ENCODE measurements around the gene PSMA2. TPM values are rescaled to one million over a fixed set of nuclear protein-coding genes. Genes with fewer than 3 reads are reported as not detected.

PSMA2 gene
- total RNA-seq, 1 donor, result 58.4 TPM

DNA sequence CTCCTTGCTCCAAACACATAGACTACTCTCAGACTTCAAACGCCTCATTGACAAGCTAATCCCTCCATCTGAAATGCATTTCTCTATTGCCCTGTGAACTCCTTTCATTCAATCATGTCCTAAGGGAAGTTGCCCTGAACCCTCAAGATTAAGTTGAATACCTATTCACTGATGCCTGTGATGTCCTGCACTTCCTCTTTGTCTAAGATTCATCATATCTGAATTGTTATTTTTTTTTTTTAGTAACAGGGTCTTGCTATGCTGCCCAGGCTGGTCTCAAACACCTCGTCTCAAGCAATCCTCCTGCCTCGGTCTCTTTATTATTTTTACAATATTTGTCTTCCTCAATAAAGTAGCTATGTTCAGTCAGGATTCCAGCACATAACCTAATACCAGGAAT is 3.2 kb downstream of the PSMA2 start:
- H3K4me3 ChIP-seq (ENCODE audit: low read length), result no peak overlapping the region
- peaks cover 52% of the 10 kb centered on the region for H3K4me1 ChIP-seq (ENCODE audit: insufficient read depth, low read length)
- H3K9me3 ChIP-seq (ENCODE audit: low read depth, low read length), result no peaks in the 10 kb centered on the region
- no peaks in the 10 kb centered on the region for H3K27me3 ChIP-seq (ENCODE audit: insufficient read depth, low read length)

DNA sequence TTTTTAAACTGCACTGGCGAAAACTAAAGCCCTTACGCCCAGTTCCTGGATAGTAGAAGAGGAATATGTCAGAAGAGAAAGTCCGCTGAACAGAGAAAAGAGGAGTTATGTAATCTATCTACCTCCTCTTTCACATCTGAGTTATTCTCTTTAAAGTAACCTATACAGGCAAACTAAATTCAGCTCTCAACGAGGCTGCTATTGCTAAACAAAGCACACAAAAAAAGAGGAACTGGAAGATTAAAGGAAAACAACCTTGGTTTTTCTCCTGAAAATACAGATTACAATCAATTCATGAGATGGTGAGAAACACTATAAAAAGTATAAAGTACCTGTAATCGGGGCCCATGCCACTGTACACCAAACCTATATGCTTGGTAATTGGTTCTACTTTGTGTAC is 5.8 kb downstream of the PSMA2 start:
- H3K27me3 ChIP-seq (ENCODE audit: insufficient read depth, low read length), result no peaks in the 10 kb centered on the region
- no peak overlapping the region for H3K4me3 ChIP-seq (ENCODE audit: low read length)
- no peaks in the 10 kb centered on the region for H3K9me3 ChIP-seq (ENCODE audit: low read depth, low read length)
- H3K4me1 ChIP-seq (ENCODE audit: insufficient read depth, low read length), result peaks cover 37% of the 10 kb centered on the region

DNA sequence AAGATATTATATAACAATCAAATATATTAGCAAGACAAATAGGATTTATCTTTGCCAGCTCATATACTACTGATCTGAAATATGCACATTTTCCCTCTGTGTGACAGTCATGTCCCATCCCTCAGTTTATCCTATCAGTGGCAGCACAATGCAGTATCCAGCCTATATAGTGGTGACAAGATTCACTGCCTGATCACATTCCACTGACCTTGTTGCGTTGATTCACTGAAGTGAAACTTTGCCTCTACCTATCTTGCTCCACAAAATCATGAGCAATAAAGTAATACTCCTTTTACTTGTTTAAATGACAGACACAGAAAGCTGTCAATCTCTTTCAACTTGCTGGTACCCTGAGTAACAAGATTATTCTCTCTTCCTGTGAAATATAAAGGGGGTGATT is 6.3 kb downstream of the PSMA2 start:
- Histone ChIP-seq H3K4me3 (ENCODE audit: low read length) (no peak overlapping the region), H3K27me3 (ENCODE audit: insufficient read depth, low read length) (no peaks in the 10 kb centered on the region), H3K4me1 (ENCODE audit: insufficient read depth, low read length) (peaks cover 32% of the 10 kb centered on the region), H3K9me3 (ENCODE audit: low read depth, low read length) (no peaks in the 10 kb centered on the region)

DNA sequence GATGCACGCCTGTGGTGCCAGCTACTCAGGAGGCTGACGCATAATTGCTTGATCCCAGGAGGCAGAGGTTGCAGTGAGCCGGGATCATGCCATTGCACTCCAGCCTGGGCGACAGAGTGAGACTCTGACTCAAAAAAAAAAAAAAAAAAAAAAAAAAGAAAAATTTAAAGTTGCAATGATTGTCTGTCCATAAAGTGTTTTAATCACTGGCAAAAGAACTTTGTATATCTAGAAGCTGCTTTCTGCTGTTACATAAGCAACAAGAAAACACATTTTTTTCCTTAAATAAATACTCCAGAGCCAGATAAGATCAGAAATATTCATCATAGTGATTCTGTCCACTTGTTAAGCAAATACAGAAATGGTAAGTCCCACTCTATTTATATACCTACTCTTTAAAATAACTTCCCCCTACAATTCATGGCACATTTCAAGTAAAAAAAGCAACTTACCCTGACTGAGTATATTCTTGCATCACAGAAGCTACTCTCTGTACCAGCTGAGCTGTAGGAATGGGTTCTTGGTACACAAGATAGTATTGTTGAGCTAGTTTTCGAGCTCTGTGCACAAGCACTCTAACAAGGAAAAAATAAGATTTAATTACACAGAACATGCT is 7.6 kb downstream of the PSMA2 start:
- Histone ChIP-seq H3K4me3 (ENCODE audit: low read length) (no peak overlapping the region), H3K27me3 (ENCODE audit: insufficient read depth, low read length) (no peaks in the 10 kb centered on the region), H3K9me3 (ENCODE audit: low read depth, low read length) (no peaks in the 10 kb centered on the region), H3K4me1 (ENCODE audit: insufficient read depth, low read length) (peaks cover 19% of the 10 kb centered on the region)

DNA sequence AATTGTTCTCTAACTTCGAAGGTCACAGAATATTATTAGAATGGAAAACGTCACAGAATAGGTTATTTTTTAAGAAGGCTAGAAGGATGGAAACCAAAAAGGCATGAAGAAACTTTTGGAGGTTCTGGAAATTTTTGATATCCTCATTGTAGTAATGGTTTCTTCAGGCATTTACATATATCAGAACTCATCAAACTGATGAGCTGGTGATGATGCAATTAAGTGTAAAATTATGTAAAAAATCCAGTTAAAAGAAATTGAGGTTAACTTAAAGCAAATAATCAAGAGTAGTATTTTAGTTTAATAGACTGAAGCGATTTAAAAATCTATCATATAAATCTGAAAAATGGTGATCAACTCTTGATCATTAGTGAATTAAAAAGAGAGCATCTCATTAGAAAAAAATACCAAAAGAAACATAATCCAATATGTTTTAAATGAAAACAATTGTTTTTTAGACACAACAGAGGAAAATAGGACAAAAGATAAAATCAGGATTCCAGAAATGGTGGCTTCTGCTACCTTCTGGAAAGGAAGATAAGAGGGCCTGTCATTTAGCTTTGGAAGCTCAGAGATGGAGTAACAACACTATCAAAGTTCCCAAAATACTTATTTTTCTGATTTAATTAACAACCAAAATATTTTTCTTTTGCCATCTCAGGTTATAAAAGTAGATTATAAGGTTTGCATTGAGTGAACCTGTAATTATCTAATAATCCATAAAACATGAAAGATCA is 9.8 kb downstream of the PSMA2 start:
- H3K27me3 ChIP-seq (ENCODE audit: insufficient read depth, low read length), result no peaks in the 10 kb centered on the region
- peaks cover 17% of the 10 kb centered on the region for H3K4me1 ChIP-seq (ENCODE audit: insufficient read depth, low read length)
- no peak overlapping the region for H3K4me3 ChIP-seq (ENCODE audit: low read length)
- H3K9me3 ChIP-seq (ENCODE audit: low read depth, low read length), result no peaks in the 10 kb centered on the region

DNA sequence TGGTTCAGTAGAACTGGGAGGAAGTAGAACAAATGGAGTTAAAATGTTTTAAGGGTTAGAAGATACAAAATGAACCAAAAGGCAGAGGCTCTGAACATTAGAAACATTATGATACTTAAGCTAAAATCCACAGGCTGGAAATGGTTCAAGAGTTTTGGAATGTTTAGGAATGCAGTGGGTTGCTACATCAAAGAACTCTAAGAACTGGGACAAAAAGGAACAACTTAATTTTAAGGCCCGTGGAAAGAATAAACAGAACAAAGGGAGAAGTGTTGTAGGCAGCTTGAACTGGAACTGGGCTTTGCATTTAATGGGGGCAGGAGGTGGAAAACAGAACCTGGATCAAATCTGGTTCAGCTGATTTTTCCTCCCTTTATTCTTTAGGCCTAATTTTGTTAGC is 16.6 kb downstream of the PSMA2 start:
- H3K9me3 ChIP-seq (ENCODE audit: low read depth, low read length), result no peaks in the 10 kb centered on the region
- H3K4me3 ChIP-seq (ENCODE audit: low read length), result no peak overlapping the region
- peaks cover 32% of the 10 kb centered on the region for H3K4me1 ChIP-seq (ENCODE audit: insufficient read depth, low read length)
- H3K27me3 ChIP-seq (ENCODE audit: insufficient read depth, low read length), result no peaks in the 10 kb centered on the region

DNA sequence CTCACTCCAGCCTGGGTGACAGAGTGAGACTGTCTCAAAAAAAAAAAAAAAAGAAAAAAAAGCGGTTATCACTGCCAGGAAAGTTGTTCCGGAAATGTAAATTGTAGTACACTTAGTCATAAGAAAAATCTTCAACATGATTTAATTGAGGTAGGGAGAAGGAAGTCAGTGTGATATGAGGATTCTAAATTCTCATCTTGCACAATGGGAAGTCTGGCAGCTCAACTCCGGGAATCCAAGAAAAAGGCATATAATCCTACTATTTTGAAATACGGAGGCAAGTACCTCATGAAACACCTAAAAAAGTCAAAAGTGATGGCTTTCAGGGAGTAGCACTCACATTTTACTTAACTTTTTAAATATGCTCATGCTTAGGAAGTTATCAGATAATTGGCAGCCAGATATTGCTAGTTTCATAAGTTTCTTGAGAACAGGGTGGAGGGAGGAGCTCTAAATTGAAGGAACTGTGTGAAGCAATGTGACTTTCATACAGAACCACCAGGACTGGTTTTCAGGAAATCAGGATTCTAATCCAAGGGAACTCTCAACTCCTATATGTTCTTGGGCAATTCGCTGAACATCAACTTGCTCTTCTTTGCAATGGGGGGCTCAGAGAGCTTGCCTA is 17.4 kb downstream of the PSMA2 start:
- Histone ChIP-seq H3K4me3 (ENCODE audit: low read length) (no peak overlapping the region), H3K27me3 (ENCODE audit: insufficient read depth, low read length) (no peaks in the 10 kb centered on the region), H3K9me3 (ENCODE audit: low read depth, low read length) (no peaks in the 10 kb centered on the region), H3K4me1 (ENCODE audit: insufficient read depth, low read length) (peaks cover 34% of the 10 kb centered on the region)

DNA sequence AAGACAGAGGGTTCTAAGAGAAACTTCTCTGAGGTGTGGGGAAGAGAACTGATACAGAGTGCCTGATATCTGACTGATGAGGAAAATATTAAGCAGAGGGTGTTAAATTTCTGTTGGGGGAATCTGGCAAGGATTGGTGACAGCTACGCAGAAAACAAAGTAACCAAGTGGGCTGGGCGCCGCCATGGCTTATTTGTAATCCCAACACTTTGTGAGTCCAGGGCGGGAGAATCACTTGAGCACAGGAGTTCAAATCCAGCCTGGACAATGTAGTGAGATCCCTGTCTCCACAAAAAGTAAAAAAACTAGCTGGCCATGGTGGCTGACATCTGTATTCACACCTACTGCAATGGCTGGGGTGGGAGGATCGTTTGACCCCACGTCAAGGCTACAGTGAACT is 18.0 kb downstream of the PSMA2 start:
- Histone ChIP-seq H3K27me3 (ENCODE audit: insufficient read depth, low read length) (no peaks in the 10 kb centered on the region), H3K4me3 (ENCODE audit: low read length) (no peak overlapping the region), H3K4me1 (ENCODE audit: insufficient read depth, low read length) (peaks cover 34% of the 10 kb centered on the region), H3K9me3 (ENCODE audit: low read depth, low read length) (no peaks in the 10 kb centered on the region)

DNA sequence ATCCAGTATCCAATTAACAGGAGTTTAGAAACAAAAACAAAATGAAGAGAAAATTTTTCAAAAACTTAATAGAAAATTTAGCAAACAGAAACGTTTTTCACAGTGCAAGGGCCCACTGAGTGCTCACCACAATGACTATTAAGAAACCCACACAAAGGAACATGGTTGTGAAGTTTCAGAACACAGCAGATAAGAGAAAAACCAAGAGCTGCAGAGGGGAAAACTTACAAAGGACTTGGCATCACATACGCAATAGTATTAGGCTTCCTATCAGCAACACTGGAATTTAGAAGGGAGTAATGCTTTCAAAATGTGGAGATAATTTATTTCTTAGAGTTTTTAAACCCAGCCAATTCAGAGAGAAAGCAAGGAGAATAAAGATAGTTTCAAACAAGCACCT is 18.4 kb downstream of the PSMA2 start:
- peaks cover 34% of the 10 kb centered on the region for H3K4me1 ChIP-seq (ENCODE audit: insufficient read depth, low read length)
- no peaks in the 10 kb centered on the region for H3K9me3 ChIP-seq (ENCODE audit: low read depth, low read length)
- no peak overlapping the region for H3K4me3 ChIP-seq (ENCODE audit: low read length)
- H3K27me3 ChIP-seq (ENCODE audit: insufficient read depth, low read length), result no peaks in the 10 kb centered on the region

DNA sequence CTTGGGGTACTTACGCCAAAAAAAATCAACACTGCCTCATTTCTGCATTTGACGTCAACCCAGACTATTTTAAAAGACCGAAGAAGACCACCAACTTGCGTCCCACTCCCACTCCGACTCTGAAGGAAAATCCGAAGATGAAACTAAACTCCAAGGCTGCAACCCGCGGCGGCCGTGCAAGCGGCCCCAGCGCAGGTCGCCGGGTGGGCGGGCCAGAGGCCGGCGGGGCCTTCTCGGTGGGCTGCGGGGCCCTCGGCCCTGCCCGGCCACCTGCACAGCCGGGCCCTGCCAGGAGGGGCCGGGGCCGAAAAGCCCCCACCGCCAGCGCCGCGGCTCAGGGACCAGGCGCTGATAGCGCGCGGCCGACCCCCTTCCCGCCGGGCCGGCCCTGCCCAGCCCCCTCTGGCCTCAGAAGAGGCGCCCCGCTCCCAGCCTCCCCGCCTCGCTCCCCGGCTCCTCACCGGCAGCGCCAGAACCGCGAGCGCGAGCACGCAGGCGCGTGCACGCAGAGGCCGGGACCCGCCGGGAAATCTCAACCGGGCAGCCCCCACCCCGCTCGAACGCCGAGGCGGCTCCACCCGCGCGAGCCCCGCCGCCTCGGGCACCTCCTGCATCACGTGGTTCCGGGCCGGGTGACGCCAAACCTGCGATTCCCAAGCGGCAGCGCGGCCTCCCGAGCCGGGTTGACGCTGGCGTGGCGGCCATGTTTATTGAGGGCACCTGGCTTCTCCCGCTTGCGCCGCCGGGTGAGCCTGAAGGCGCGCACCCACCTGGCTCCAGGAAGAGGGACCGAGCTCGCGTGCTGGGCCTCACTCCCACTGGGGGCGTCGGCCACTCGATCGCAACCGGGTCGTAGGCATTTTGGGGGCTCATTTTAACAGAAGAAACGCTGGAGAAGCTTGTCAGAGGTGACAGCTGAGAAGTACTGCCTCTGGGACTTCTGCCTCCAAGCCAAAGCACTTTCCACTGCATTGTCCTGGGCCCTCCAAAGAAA is 20.2 kb downstream of the PSMA2 start, which contains the start of gene C7orf25:
Gene C7orf25, minus strand, starts transcription at position 617 of the 994 bp plus-strand sequence. CDS start 1,170 bp downstream, outside the sequence.
- Histone ChIP-seq H3K4me1 (ENCODE audit: insufficient read depth, low read length) (peaks cover 37% of the 10 kb centered on the region), H3K4me3 (ENCODE audit: low read length) (peak within 1 kb of the TSS; percentile 68)

DNA sequence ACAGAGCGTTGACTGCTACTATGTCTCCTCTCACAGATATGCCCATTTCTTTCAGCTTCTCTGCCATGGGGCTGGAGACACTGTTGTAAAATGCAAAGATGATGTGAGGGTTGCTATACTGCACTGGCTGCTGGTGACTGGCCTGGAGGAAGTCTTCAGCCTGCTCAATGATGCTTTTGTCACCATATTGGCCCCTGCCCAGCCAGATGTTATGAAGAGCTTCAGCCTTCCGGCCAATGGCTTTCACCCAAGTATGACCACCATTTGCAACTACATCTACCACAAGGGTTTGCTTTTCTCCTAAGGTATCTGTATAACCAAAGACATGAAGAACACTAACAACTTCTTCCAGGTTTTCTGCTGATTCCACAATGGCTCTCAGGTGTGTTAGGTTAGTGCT is 21.7 kb downstream of the PSMA2 start:
- Histone ChIP-seq H3K27me3 (ENCODE audit: insufficient read depth, low read length) (no peaks in the 10 kb centered on the region), H3K4me3 (ENCODE audit: low read length) (no peak overlapping the region), H3K4me1 (ENCODE audit: insufficient read depth, low read length) (peaks cover 37% of the 10 kb centered on the region), H3K9me3 (ENCODE audit: low read depth, low read length) (no peaks in the 10 kb centered on the region)

More for the DNA sequence above, 20.2 kb downstream of the PSMA2 start, which contains the start of gene C7orf25:
- Histone ChIP-seq H3K9me3 (ENCODE audit: low read depth, low read length) (no peaks in the 10 kb centered on the region), H3K27me3 (ENCODE audit: insufficient read depth, low read length) (no peaks in the 10 kb centered on the region)

DNA sequence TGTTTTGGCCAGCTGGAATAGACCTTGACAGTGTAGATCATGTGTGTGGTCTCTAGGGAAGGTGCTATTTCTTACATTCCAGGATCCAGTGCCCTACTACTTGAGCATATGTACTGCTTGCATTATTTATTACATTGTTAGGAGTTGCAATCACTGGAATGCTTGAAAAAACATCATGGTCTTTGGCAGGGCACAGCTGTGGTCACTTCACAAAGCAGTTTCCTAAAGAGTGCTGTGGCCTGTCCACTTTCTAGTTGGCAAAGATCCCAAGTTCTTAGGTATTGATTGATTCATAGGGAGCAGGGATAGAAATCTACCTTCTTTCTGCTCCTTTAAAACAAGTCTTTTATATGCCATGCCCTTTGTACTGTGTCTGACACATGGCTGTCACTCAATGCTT is 24.7 kb downstream of the PSMA2 start:
- Histone ChIP-seq H3K27me3 (ENCODE audit: insufficient read depth, low read length) (no peaks in the 10 kb centered on the region), H3K4me3 (ENCODE audit: low read length) (no peak overlapping the region), H3K4me1 (ENCODE audit: insufficient read depth, low read length) (peaks cover 19% of the 10 kb centered on the region), H3K9me3 (ENCODE audit: low read depth, low read length) (no peaks in the 10 kb centered on the region)

DNA sequence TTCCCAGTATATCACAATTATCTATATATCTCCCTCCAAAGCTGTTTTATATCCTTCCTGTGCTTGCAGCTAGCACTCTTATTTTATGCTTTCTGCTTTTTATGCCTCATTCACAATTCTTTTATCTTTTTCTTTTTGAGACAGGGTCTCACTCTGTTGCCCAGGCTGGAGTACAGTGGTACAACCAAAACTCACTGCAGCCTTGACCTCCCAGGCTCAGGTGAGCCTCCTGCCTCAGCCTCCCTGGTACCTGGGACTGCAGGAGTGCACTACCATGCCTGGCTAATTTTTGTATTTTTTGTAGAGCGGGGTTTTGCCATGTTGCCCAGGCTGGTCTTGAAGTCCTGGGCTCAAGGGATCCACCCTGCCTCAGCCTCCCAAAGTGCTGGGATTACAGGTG is 25.8 kb downstream of the PSMA2 start:
- Histone ChIP-seq H3K4me1 (ENCODE audit: insufficient read depth, low read length) (peaks cover 14% of the 10 kb centered on the region), H3K4me3 (ENCODE audit: low read length) (no peak overlapping the region), H3K9me3 (ENCODE audit: low read depth, low read length) (no peaks in the 10 kb centered on the region), H3K27me3 (ENCODE audit: insufficient read depth, low read length) (no peaks in the 10 kb centered on the region)

DNA sequence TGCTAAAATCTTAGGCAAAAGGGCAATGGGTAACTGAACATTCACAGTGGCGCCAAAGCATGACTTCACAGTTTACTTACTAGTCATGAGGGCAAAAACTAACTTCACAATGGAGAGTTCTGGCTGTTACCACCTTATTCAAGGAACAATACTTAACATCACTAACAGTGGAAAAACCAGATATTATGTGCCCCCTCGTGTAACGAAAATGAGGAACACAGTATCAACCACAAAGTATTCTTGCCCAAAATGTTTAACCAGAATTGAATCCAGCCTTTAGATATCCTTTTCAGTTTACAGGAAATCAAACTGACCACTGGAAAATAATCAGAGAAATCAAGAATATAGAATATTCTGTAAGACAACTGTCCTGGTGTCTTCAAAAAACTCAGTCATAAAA is 29.6 kb downstream of the PSMA2 start:
- Histone ChIP-seq H3K9me3 (ENCODE audit: low read depth, low read length) (no peaks in the 10 kb centered on the region), H3K4me3 (ENCODE audit: low read length) (no peak overlapping the region), H3K4me1 (ENCODE audit: insufficient read depth, low read length) (no peaks in the 10 kb centered on the region), H3K27me3 (ENCODE audit: insufficient read depth, low read length) (no peaks in the 10 kb centered on the region)

DNA sequence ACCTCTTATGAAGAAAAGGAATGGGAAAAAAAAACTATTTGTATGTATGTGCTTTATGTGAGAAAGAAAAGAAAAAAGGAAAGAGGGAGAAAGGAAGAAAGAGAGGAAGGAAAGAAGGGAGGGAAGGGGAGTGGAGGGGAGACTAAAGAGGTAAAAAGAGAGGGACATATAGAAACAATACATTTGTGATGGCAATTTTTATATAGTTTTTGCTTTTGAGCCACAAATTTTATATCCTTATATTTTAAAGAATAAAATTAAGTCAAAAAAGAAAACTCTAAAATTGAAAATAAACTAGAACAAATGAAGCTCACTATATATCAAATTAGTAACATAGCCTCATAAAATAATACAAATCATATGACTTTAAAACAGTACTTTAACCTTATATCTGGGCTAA is 31.1 kb downstream of the PSMA2 start:
- H3K4me1 ChIP-seq (ENCODE audit: insufficient read depth, low read length), result no peaks in the 10 kb centered on the region
- no peak overlapping the region for H3K4me3 ChIP-seq (ENCODE audit: low read length)
- no peaks in the 10 kb centered on the region for H3K27me3 ChIP-seq (ENCODE audit: insufficient read depth, low read length)
- H3K9me3 ChIP-seq (ENCODE audit: low read depth, low read length), result no peaks in the 10 kb centered on the region

Measured in mononuclear cell (primary cell).